Astrocyte (in vitro differentiated cells and primary cell): ENCODE data around the gene FAN1. TPM values are rescaled to one million over a fixed set of nuclear protein-coding genes. Genes with fewer than 3 reads are reported as not detected.

Experiments used
- DNase-seq: peaks from one replicate; pipeline ENCODE4 v3.0.0-alpha.2; 2010; ENCODE audit warnings: low read depth
- FAIRE-seq: peaks from 2 replicates; lab custom pipeline; 2011; peaks lifted over from hg19 to GRCh38; lab: Jason Lieb, UNC
- H2AFZ ChIP-seq: 2 replicates; pipeline ENCODE4 v1.6.0; 2012; ENCODE audit warnings: low read depth, low read length, inconsistent platforms
- H3K27ac ChIP-seq: 2 replicates; pipeline ENCODE4 v1.5.1; 2011; ENCODE audit warnings: low read depth, low read length, inconsistent platforms
- H3K27me3 ChIP-seq: 2 replicates; pipeline ENCODE4 v1.6.0; 2011; ENCODE audit warnings: low read length, inconsistent platforms; ENCODE audit not compliant: insufficient read depth
- H3K36me3 ChIP-seq: 2 replicates; pipeline ENCODE4 v1.5.1; 2011; ENCODE audit warnings: low read length, inconsistent platforms; ENCODE audit not compliant: insufficient read depth
- H3K4me1 ChIP-seq: 2 replicates; pipeline ENCODE4 v1.5.1; 2011; ENCODE audit warnings: low read length, inconsistent platforms; ENCODE audit not compliant: insufficient read depth
- H3K4me2 ChIP-seq: 2 replicates; pipeline ENCODE4 v1.6.0; 2012; ENCODE audit warnings: low read length, inconsistent platforms
- H3K4me3 ChIP-seq: 2 replicates; pipeline ENCODE4 v1.5.1; 2011; ENCODE audit warnings: low read depth, mild to moderate bottlenecking, low read length, inconsistent platforms; ENCODE audit not compliant: insufficient read depth
- H3K79me2 ChIP-seq: 2 replicates; pipeline ENCODE4 v1.6.0; 2012; ENCODE audit warnings: mild to moderate bottlenecking, low read length, inconsistent platforms; ENCODE audit not compliant: insufficient read depth
- H3K9ac ChIP-seq: 2 replicates; pipeline ENCODE4 v1.6.0; 2012; ENCODE audit warnings: mild to moderate bottlenecking, low read length, inconsistent platforms
- H3K9me3 ChIP-seq: 2 replicates; pipeline ENCODE4 v1.5.1; 2012; ENCODE audit warnings: low read depth, mild to moderate bottlenecking, low read length, inconsistent platforms; ENCODE audit not compliant: insufficient read depth
- H4K20me1 ChIP-seq: 2 replicates; pipeline ENCODE4 v1.6.0; 2012; ENCODE audit warnings: low read length, inconsistent platforms; ENCODE audit not compliant: insufficient read depth
- H3K27ac Mint-ChIP-seq: one replicate; pipeline ENCODE4 v1.8.0; 2021; ENCODE audit warnings: mild to moderate bottlenecking, mixed read lengths; ENCODE audit not compliant: unreplicated experiment
- H3K27me3 Mint-ChIP-seq: one replicate; pipeline ENCODE4 v1.8.0; 2021; ENCODE audit warnings: low read depth, mixed read lengths; ENCODE audit not compliant: unreplicated experiment
- H3K36me3 Mint-ChIP-seq: one replicate; pipeline ENCODE4 v1.8.0; 2021; ENCODE audit warnings: low read depth, mixed read lengths; ENCODE audit not compliant: unreplicated experiment
- H3K4me1 Mint-ChIP-seq: one replicate; pipeline ENCODE4 v1.8.0; 2021; ENCODE audit warnings: low read depth, mixed read lengths; ENCODE audit not compliant: unreplicated experiment
- H3K4me3 Mint-ChIP-seq: one replicate; pipeline ENCODE4 v1.8.0; 2021; ENCODE audit warnings: mild to moderate bottlenecking, moderate library complexity, mixed read lengths; ENCODE audit not compliant: unreplicated experiment
- H3K9me3 Mint-ChIP-seq: one replicate; pipeline ENCODE4 v1.8.0; 2021; ENCODE audit warnings: mild to moderate bottlenecking, mixed read lengths; ENCODE audit not compliant: unreplicated experiment
- CTCF ChIP-seq: IDR thresholded peaks from 2 replicates; pipeline ENCODE4 v1.5.1; 2011; ENCODE audit warnings: low read depth, mild to moderate bottlenecking, inconsistent platforms, low read length, moderate library complexity; ENCODE audit not compliant: insufficient read depth
- EZH2 ChIP-seq: IDR thresholded peaks from 2 replicates; pipeline ENCODE4 v1.6.1; 2012; ENCODE audit warnings: mild to moderate bottlenecking, low read length, inconsistent platforms; ENCODE audit not compliant: insufficient read depth
- total RNA-seq: library from RNA; stranded (reverse); gene quantifications from 2 replicates; pipeline ENCODE4 v1.2.1, GENCODE V29; 2021

The FAN1 gene
- total RNA-seq, 1 donor from 2014 or later: 13.6 TPM

- no peak overlapping the region for H3K4me2 ChIP-seq
- no peak overlapping the region for H3K4me3 ChIP-seq
- H3K9ac ChIP-seq: no peak overlapping the region
- no peaks in the 10 kb centered on the region for H3K9me3 ChIP-seq
- H3K4me1 Mint-ChIP-seq: no peaks in the 10 kb centered on the region
- peaks cover 7% of the 10 kb centered on the region for H3K36me3 ChIP-seq
- H4K20me1 ChIP-seq: peaks cover 21% of the 10 kb centered on the region
- no peak for DNase-seq
- peaks cover 10% of the 10 kb centered on the region for H3K36me3 Mint-ChIP-seq
- H3K27me3 Mint-ChIP-seq: no peaks in the 10 kb centered on the region
- H3K27me3 ChIP-seq: no peaks in the 10 kb centered on the region
- H3K4me1 ChIP-seq: no peaks in the 10 kb centered on the region
- peaks cover 21% of the 10 kb centered on the region for H3K79me2 ChIP-seq
- no peak overlapping the region for H3K27ac Mint-ChIP-seq
- TF ChIP-seq EZH2 (no peak), CTCF (no peak)
- H3K4me3 Mint-ChIP-seq: no peak overlapping the region
- H3K27ac ChIP-seq: no peak overlapping the region
- no peak for FAIRE-seq
- H2AFZ ChIP-seq: no peak overlapping the region
- H3K9me3 Mint-ChIP-seq: no peaks in the 10 kb centered on the region
Observed at GRCh38 chr15:30973379-30973778, 69.7 kb downstream of the FAN1 start.

- no peak overlapping the region for H3K9ac ChIP-seq
- Mint-ChIP-seq H3K9me3 (no peaks in the 10 kb centered on the region), H3K27me3 (no peaks in the 10 kb centered on the region), H3K27ac (no peak overlapping the region), H3K36me3 (peaks cover 10% of the 10 kb centered on the region), H3K4me1 (no peaks in the 10 kb centered on the region), H3K4me3 (no peak overlapping the region)
- no peak overlapping the region for H3K27ac ChIP-seq
- H3K27me3 ChIP-seq: no peaks in the 10 kb centered on the region
- no peak overlapping the region for H3K4me3 ChIP-seq
- no peak overlapping the region for H3K4me2 ChIP-seq
- H3K4me1 ChIP-seq: no peaks in the 10 kb centered on the region
- DNase-seq: no peak
- no peak for TF ChIP-seq EZH2
- no peak for TF ChIP-seq CTCF
- H3K36me3 ChIP-seq: peaks cover 7% of the 10 kb centered on the region
- no peak overlapping the region for H2AFZ ChIP-seq
- no peaks in the 10 kb centered on the region for H3K9me3 ChIP-seq
- peaks cover 26% of the 10 kb centered on the region for H4K20me1 ChIP-seq
- peaks cover 27% of the 10 kb centered on the region for H3K79me2 ChIP-seq
- FAIRE-seq: no peak
Observed at GRCh38 chr15:30974112-30974511, 70.4 kb downstream of the FAN1 start.

GRCh38 chr15:30978328-30978727 lies 74.6 kb downstream of the FAN1 start:
- H3K79me2 ChIP-seq: peaks cover 50% of the 10 kb centered on the region
- Mint-ChIP-seq H3K9me3 (no peaks in the 10 kb centered on the region), H3K4me3 (no peak overlapping the region), H3K27ac (no peak overlapping the region), H3K4me1 (no peaks in the 10 kb centered on the region), H3K36me3 (peaks cover 4% of the 10 kb centered on the region), H3K27me3 (no peaks in the 10 kb centered on the region)
- no peak overlapping the region for H3K4me2 ChIP-seq
- peaks cover 37% of the 10 kb centered on the region for H4K20me1 ChIP-seq
- DNase-seq (no peak), FAIRE-seq (no peak)
- no peak overlapping the region for H3K4me3 ChIP-seq
- peaks cover 7% of the 10 kb centered on the region for H3K36me3 ChIP-seq
- no peak for TF ChIP-seq CTCF
- TF ChIP-seq EZH2: no peak
- no peak overlapping the region for H2AFZ ChIP-seq
- H3K9ac ChIP-seq: no peak overlapping the region
- H3K4me1 ChIP-seq: no peaks in the 10 kb centered on the region
- no peaks in the 10 kb centered on the region for H3K27me3 ChIP-seq
- H3K9me3 ChIP-seq: no peaks in the 10 kb centered on the region
- no peak overlapping the region for H3K27ac ChIP-seq
